Measurements from ENCODE around the gene ENTPD8.
"Not testable (repeated sequence)": the region's sequence is repeated elsewhere in the genome, so short reads cannot be mapped to it uniquely, and the experiment has no call there.

Gene ENTPD8

GRCh38 chr9:137458194-137459151, 17.3 kb upstream of the ENTPD8 start:
- no peak for DNase-seq (ENCODE audit: low spot score)

GRCh38 chr9:137457406-137458193, 16.4 kb upstream of the ENTPD8 start:
- no peak for DNase-seq (ENCODE audit: low spot score)

GRCh38 chr9:137456864-137457405, 15.8 kb upstream of the ENTPD8 start:
- DNase-seq (ENCODE audit: low spot score) = no peak

GRCh38 chr9:137456061-137456863, 15.1 kb upstream of the ENTPD8 start:
- DNase-seq (ENCODE audit: low spot score) = no peak

GRCh38 chr9:137455359-137455991, 14.3 kb upstream of the ENTPD8 start:
- DNase-seq (ENCODE audit: low spot score) = no peak

- no peak for DNase-seq (ENCODE audit: low spot score)
Observed at GRCh38 chr9:137454597-137455358, 13.6 kb upstream of the ENTPD8 start.

- no peak for DNase-seq (ENCODE audit: low spot score)
Observed at GRCh38 chr9:137454145-137454596, 13.0 kb upstream of the ENTPD8 start.

- DNase-seq (ENCODE audit: low spot score) = peak; percentile 36
Observed at GRCh38 chr9:137453643-137454081, 12.5 kb upstream of the ENTPD8 start.

- no peak for DNase-seq (ENCODE audit: low spot score)
Observed at GRCh38 chr9:137452761-137453642, 11.8 kb upstream of the ENTPD8 start.

GRCh38 chr9:137452006-137452760, 11.0 kb upstream of the ENTPD8 start:
- no peak for DNase-seq (ENCODE audit: low spot score)

GRCh38 chr9:137451264-137452005, 10.3 kb upstream of the ENTPD8 start:
- DNase-seq (ENCODE audit: low spot score) = not testable (repeated sequence)

- DNase-seq (ENCODE audit: low spot score) = peak; percentile 49
Observed at GRCh38 chr9:137450539-137451222, 9.5 kb upstream of the ENTPD8 start.

- DNase-seq (ENCODE audit: low spot score) = peak; percentile 28
Observed at GRCh38 chr9:137449931-137450538, 8.9 kb upstream of the ENTPD8 start.

GRCh38 chr9:137449081-137449844, 8.1 kb upstream of the ENTPD8 start:
- DNase-seq (ENCODE audit: low spot score) = no peak

GRCh38 chr9:137448602-137448962, 7.4 kb upstream of the ENTPD8 start:
- DNase-seq (ENCODE audit: low spot score) = no peak

Measured in CD4-positive, alpha-beta T cell treated with Interleukin-6 at 100 ng/mL for 8 hours (primary cell).